GM12878 (cell line): Measurements from ENCODE around the gene C15orf40. TPM values are rescaled to one million over a fixed set of nuclear protein-coding genes. Genes with fewer than 3 reads are reported as not detected.

Experiments
- ATAC-seq: fragments of 200-7000 bp; cut with Tn5 transposase; 3 replicates; pipeline ENCODE4 v1.9.1; 2020; ENCODE audit warnings: mild to moderate bottlenecking, moderate library complexity
- BruUV-seq: library from RNA; stranded (reverse); fragments of 400-500 nt; replicated peaks from 2 replicates; lab custom pipeline; 2021; lab: Mats Ljungman, UMichigan
- CTCF ChIA-PET: fragments of 300-600 bp; sonication (Branson Sonifier 250); formaldehyde crosslinking; extraction: SDS; loops from one replicate; lab custom pipeline; 2021; ENCODE audit warnings: inconsistent platforms; lab: Yijun Ruan, JAX
- POLR2A ChIA-PET: fragments of 350-600 bp; formaldehyde crosslinking; extraction: SDS; loops from one replicate; lab custom pipeline; 2021; ENCODE audit warnings: inconsistent platforms; lab: Charles Lee
- RAD21 ChIA-PET: fragments of 300-600 bp; sonication (Branson Sonifier 250); formaldehyde crosslinking; loops from one replicate; lab custom pipeline; 2023; ENCODE audit warnings: antibody characterized with exemption; ENCODE audit not compliant: unreplicated experiment; lab: Charles Lee
- SMC1A ChIA-PET: fragments of 300-600 bp; sonication (Branson Sonifier 250); formaldehyde crosslinking; loops from one replicate; lab custom pipeline; 2023; ENCODE audit not compliant: unreplicated experiment, uncharacterized antibody; lab: Charles Lee
- DNase-seq: peaks from one replicate; pipeline ENCODE4 v3.0.0-alpha.2; 2011; ENCODE audit warnings: low read depth, low spot score
- FAIRE-seq: peaks from 3 replicates; lab custom pipeline; 2011; peaks lifted over from hg19 to GRCh38; lab: Jason Lieb, UNC
- H2AFZ ChIP-seq: 2 replicates; pipeline ENCODE4 v1.6.0; 2011; ENCODE audit warnings: low read depth, low read length, control low read depth; ENCODE audit not compliant: control insufficient read depth
- H3K27ac ChIP-seq: 2 replicates; pipeline ENCODE4 v1.5.1; 2011; ENCODE audit warnings: control low read depth; ENCODE audit not compliant: control insufficient read depth, insufficient read depth
- H3K27me3 ChIP-seq, 2 experiments: replicated peaks in 1 of 2; 2 replicates each; pipeline versions ENCODE4 v1.6.0 to v1.6.1; 2011; ENCODE audit warnings: low read length in 1 of 2; ENCODE audit not compliant: control insufficient read depth in 2 of 2, insufficient read depth in 2 of 2
- H3K36me3 ChIP-seq, 2 experiments: 2 replicates each; pipeline ENCODE4 v1.5.1; 2011; ENCODE audit warnings: low read length in 1 of 2; ENCODE audit not compliant: control insufficient read depth in 2 of 2, insufficient read depth in 2 of 2
- H3K4me1 ChIP-seq: 2 replicates; pipeline ENCODE4 v1.6.1; 2011; ENCODE audit warnings: mild to moderate bottlenecking, low read length, moderate library complexity, mixed read lengths; ENCODE audit not compliant: control insufficient read depth, insufficient read depth
- H3K4me2 ChIP-seq: 2 replicates; pipeline ENCODE4 v1.6.0; 2011; ENCODE audit warnings: control low read depth; ENCODE audit not compliant: control insufficient read depth, insufficient read depth
- H3K4me3 ChIP-seq: fragments of 200-600 bp; sonication (generic); 2 replicates; pipeline ENCODE4 v1.5.1; 2016
- H3K79me2 ChIP-seq: 2 replicates; pipeline ENCODE4 v1.6.0; 2011; ENCODE audit warnings: low read length; ENCODE audit not compliant: control insufficient read depth, insufficient read depth
- H3K9ac ChIP-seq: 2 replicates; pipeline ENCODE4 v1.8.0; 2011; ENCODE audit warnings: low read length, control low read depth, mixed read lengths; ENCODE audit not compliant: control insufficient read depth, insufficient read depth
- H3K9me3 ChIP-seq: replicated peaks from 3 replicates; pipeline ENCODE4 v1.5.1; 2011; ENCODE audit warnings: mild to moderate bottlenecking, low read length; ENCODE audit not compliant: control insufficient read depth, insufficient read depth
- H4K20me1 ChIP-seq: 2 replicates; pipeline ENCODE4 v1.6.0; 2011; ENCODE audit not compliant: control insufficient read depth, insufficient read depth
- ATF2 ChIP-seq: IDR thresholded peaks from 2 replicates; pipeline ENCODE4 v1.6.1; 2012; ENCODE audit warnings: low read length, inconsistent platforms
- BCL11A ChIP-seq: IDR thresholded peaks from 2 replicates; pipeline ENCODE4 v1.6.1; 2011; ENCODE audit warnings: low read depth, low read length
- CBX5 ChIP-seq: sonication (generic); IDR thresholded peaks from 2 replicates; pipeline ENCODE4 v1.6.1; 2016; ENCODE audit warnings: low read depth, moderate library complexity, mild to moderate bottlenecking, inconsistent platforms
- MYC ChIP-seq: IDR thresholded peaks from 2 replicates; pipeline ENCODE4 v1.6.1; 2011; ENCODE audit warnings: mild to moderate bottlenecking, low read length, moderate library complexity, inconsistent platforms; ENCODE audit not compliant: insufficient read depth, insufficient replicate concordance, insufficient read length, severe bottlenecking
- NR2C1 ChIP-seq: fragments of 450-650 bp; IDR thresholded peaks from 2 replicates; pipeline ENCODE4 v1.6.1; 2017; ENCODE audit warnings: antibody characterized with exemption, mild to moderate bottlenecking, moderate library complexity
- POLR2AphosphoS5 ChIP-seq: IDR thresholded peaks from 2 replicates; pipeline ENCODE4 v1.6.1; 2011; ENCODE audit warnings: mild to moderate bottlenecking, low read length, inconsistent platforms
- RAD21 ChIP-seq: IDR thresholded peaks from 2 replicates; pipeline ENCODE4 v1.6.1; 2011; ENCODE audit warnings: mild to moderate bottlenecking, low read depth, low read length, moderate library complexity; ENCODE audit not compliant: insufficient read depth
- TAF1 ChIP-seq: IDR thresholded peaks from 2 replicates; pipeline ENCODE4 v1.6.1; 2011; ENCODE audit warnings: mild to moderate bottlenecking, low read depth, low read length, borderline replicate concordance
- USF1 ChIP-seq: IDR thresholded peaks from 2 replicates; pipeline ENCODE4 v1.6.1; 2011; ENCODE audit warnings: borderline replicate concordance, low read depth, mild to moderate bottlenecking, moderate library complexity, mixed read lengths, low read length; ENCODE audit not compliant: insufficient read depth; ENCODE audit errors: extremely low read length
- USF2 ChIP-seq: IDR thresholded peaks from 2 replicates; pipeline ENCODE4 v1.6.1; 2011; ENCODE audit warnings: low read depth, low read length, improper control_type of control experiment, borderline replicate concordance
- ZNF592 ChIP-seq: fragments of 450-650 bp; IDR thresholded peaks from 2 replicates; pipeline ENCODE4 v1.6.1; 2017; ENCODE audit warnings: mild to moderate bottlenecking, moderate library complexity
- WGBS: methylation state at CpG from one replicate; pipeline ENCODE4 v1.1.6; 2016; ENCODE audit warnings: low lambda C conversion rate; ENCODE audit not compliant: insufficient replicate concordance, insufficient coverage; ENCODE audit errors: missing lambda C conversion rate; 5-methylcytosine and 5-hydroxymethylcytosine counted together
- in situ Hi-C: fragments of 300-500 bp; cut with MboI; formaldehyde crosslinking; loops from 9 replicates; pipeline ENCODE4 v1.14.3; 2018; ENCODE audit warnings: mixed read lengths
- intact Hi-C: fragments of 100-400 bp; cut with micrococcal nuclease; formaldehyde crosslinking; loops from one replicate; pipeline ENCODE4 v1.14.2; 2022; ENCODE audit not compliant: unreplicated experiment
- polyA plus RNA-seq, 11 experiments: library from polyadenylated mRNA; depleted of rRNA in 4 of 11; unstranded in 6 of 11; stranded (reverse) in 5 of 11; fragments of >200 nt; fragmentation: Nextera tagmentation in 4 of 11; fragmentation: Illumina TruSeq in 1 of 11; extraction: Ambion mirVana in 4 of 11; extraction: Trizol in 1 of 11; gene quantifications; 1 replicate in 1 of 11; 2 replicates in 10 of 11; pipeline versions ENCODE4 v1.2.1 to v1.2.3, GENCODE V29; 2011 to 2016; ENCODE audit warnings: inconsistent platforms in 2 of 11, missing spikeins in 2 of 11, low read depth in 1 of 11
- total RNA-seq, 4 experiments: library from RNA; depleted of rRNA in 3 of 4; stranded (reverse); fragments of >200 nt in 3 of 4; fragmentation: Illumina TruSeq in 1 of 4; extraction: Trizol in 1 of 4; gene quantifications; 2 replicates each; pipeline versions ENCODE4 v1.2.1 to v1.2.3, GENCODE V29; 2013 to 2021

Gene C15orf40
- total and polyA plus RNA-seq, 10 of the 15 experiments (the other 5 are each of a cell fraction or from before 2014, with no cell fraction given): 21.3 to 70.0 (median 31.8) TPM

GRCh38 chr15:83015361-83015760 lies 3.9 kb upstream of the C15orf40 start (continued):
- TF ChIP-seq ATF2 (no peak), RAD21 (no peak), CBX5 (no peak), TAF1 (no peak), NR2C1 (no peak)

GRCh38 chr15:83014205-83014653 lies 2.8 kb upstream of the C15orf40 start:
- POLR2A ChIA-PET: no interaction called here
- Histone ChIP-seq H3K36me3 (peaks cover 3 to 8% of the 10 kb centered on the region in 2 experiments; a peak in 2 of 4 replicates), H3K4me1 (peaks cover 6% of the 10 kb centered on the region; the same call in 1 of the 2 replicates), H3K4me3 (no peak overlapping the region), H3K4me2 (no peak overlapping the region), H3K9me3 (no peaks in the 10 kb centered on the region), H3K27me3 (no peaks in the 10 kb centered on the region), H2AFZ (no peak overlapping the region), H4K20me1 (no peaks in the 10 kb centered on the region), H3K79me2 (peaks cover 20% of the 10 kb centered on the region), H3K27ac (no peak overlapping the region), H3K9ac (no peak overlapping the region)
- no TSS peak for BruUV-seq
- TF ChIP-seq USF2 (no peak), MYC (no peak), ZNF592 (no peak), POLR2AphosphoS5 (0 out of 2 replicates have a peak, but pooled peaks have one; percentile 40), USF1 (peak; percentile 28), BCL11A (0 out of 2 replicates have a peak, but pooled peaks have one; percentile 18)
- RAD21 ChIA-PET: no interaction called here
- CTCF ChIA-PET: interaction anchor here (1.0 to 2.4 kb wide), 4 partner anchors 49 to 483 kb away, joined by 3 to 7 read pairs (median 4); no protein-coding TSS in a partner anchor
- 57% methylated on average over 5 of the region's 5 CpGs for WGBS
- intact Hi-C loops (loop anchor here (5.0 kb wide), 1 partner anchor 53 kb away; the partner anchor contains the start of gene BTBD1), in situ Hi-C loops (loop anchor here (5.0 kb wide), 1 partner anchor 198 kb away; no protein-coding TSS in a partner anchor)
- DNase-seq: no peak
- no peak for ATAC-seq
- SMC1A ChIA-PET: interaction anchor here (0.6 to 1.0 kb wide), 2 partner anchors 28 to 54 kb away, joined by 3 to 4 read pairs; partner anchors contain the start of gene RAMAC
- FAIRE-seq: no peak
